Neural progenitor cell (in vitro differentiated cells): ENCODE measurements around the gene MBTPS2.

Experiments used
- CTCF ChIP-seq: fragments of 200-600 bp; sonication (generic); IDR thresholded peaks from 2 replicates; pipeline ENCODE4 v1.5.1; 2017; ENCODE audit warnings: antibody characterized with exemption, mild to moderate bottlenecking
- EZH2 ChIP-seq: fragments of 200-600 bp; sonication (generic); IDR thresholded peaks from 2 replicates; pipeline ENCODE4 v1.6.1; 2017; ENCODE audit warnings: antibody characterized with exemption, mild to moderate bottlenecking, moderate library complexity

DNA sequence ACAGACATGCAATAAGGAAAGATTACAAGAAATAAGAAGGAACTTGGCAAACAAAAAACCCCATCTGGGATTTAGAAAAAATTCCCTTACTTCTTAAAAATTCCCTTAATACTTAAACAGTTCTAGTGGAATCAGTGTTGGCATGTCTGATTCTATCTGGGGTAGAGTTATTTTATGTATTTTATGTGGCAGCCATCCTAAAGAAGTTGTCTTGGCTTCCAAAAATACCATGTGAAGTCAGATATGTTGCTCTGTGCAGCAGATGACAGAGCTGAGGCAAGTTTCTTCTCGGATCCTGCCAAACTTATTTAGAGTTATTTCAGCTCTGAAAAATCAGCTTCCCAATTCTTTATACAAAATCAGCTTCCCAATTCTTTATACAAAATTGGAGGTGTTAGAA lies 31.1 kb downstream of the MBTPS2 start:
- TF ChIP-seq CTCF = no peak
- no peak for TF ChIP-seq EZH2
